GM10266 (cell line): ENCODE data around the gene NMRK2.
"Not testable (repeated sequence)": the region's sequence is repeated elsewhere in the genome, so short reads cannot be mapped to it uniquely, and the experiment has no call there.

Source experiments
- DNase-seq: peaks from one replicate; pipeline ENCODE4 v3.0.0; 2012; ENCODE audit errors: extremely low spot score
- TF ChIP-seq, protein P1 (sequence below): IDR thresholded peaks from 2 replicates; pipeline ENCODE4 v1.5.1; 2012; ENCODE audit warnings: mild to moderate bottlenecking, low read depth; ENCODE audit not compliant: control insufficient read depth, insufficient read depth; ENCODE audit errors: missing control alignments

The NMRK2 gene

GRCh38 chr19:3932931-3933810 lies at the start of gene NMRK2:
NMRK2 (plus strand) TSS chr19:3933069; CDS start chr19:3933672, 603 bp downstream.
- DNase-seq: no peak
- TF ChIP-seq, protein P1, sequence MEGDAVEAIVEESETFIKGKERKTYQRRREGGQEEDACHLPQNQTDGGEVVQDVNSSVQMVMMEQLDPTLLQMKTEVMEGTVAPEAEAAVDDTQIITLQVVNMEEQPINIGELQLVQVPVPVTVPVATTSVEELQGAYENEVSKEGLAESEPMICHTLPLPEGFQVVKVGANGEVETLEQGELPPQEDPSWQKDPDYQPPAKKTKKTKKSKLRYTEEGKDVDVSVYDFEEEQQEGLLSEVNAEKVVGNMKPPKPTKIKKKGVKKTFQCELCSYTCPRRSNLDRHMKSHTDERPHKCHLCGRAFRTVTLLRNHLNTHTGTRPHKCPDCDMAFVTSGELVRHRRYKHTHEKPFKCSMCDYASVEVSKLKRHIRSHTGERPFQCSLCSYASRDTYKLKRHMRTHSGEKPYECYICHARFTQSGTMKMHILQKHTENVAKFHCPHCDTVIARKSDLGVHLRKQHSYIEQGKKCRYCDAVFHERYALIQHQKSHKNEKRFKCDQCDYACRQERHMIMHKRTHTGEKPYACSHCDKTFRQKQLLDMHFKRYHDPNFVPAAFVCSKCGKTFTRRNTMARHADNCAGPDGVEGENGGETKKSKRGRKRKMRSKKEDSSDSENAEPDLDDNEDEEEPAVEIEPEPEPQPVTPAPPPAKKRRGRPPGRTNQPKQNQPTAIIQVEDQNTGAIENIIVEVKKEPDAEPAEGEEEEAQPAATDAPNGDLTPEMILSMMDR: no peak

GRCh38 chr19:3890591-3890990 lies 42.3 kb upstream of the NMRK2 start:
- TF ChIP-seq, protein P1: no peak
- DNase-seq: no peak

DNA sequence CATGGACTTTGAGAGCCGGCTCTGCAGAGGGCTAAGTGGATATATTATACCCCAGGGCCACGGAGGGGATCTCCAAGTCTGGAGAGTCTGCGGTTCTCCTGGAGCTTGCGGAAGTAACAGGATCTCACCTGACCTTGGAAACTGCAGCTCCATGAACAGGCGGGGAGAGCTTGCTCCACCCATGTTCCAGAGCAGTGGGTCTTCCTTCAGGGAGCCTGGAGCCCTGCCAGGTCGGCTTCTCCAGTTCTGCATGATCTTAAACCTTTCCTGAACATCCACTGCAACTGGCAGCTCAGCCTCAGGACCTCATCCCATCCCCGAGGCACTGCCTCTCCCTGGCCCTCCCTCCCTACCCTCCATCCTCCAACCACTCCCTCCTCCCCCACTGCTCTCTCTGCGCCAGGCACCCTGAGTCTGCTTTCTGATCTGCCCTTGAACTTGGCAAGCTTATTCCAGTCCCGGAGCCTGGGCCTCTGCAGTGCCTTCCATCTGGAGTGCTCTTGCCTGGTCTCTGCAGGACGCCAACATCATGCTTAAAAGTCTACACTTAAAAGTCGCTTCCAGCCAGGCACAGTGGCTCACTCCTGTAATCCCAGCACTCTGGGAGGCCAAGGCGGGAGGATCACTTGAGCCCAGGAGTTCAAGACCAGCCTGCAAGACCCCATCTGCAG lies 39.2 kb upstream of the NMRK2 start:
- TF ChIP-seq, protein P1: no peak
- no peak for DNase-seq

DNA sequence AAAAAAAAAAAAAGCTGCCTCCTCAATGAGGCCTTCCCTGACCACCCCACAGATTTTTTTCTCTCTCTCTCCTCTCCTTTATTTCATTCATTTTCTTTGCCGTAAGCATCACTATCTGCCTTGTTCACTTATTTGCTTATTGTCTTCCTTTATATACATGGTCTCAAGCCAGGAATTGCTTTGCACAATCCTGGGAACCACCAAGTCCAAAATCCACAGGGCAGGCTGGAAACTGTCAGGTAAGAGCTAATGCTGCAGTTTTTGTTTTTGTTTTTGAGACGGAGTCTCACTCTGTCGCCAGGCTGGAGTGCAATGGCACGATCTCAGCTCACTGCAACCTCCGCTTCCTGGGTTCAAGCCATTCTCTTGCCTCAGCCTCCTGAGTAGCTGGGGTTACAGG lies 37.9 kb upstream of the NMRK2 start:
- not testable (repeated sequence) for DNase-seq

GRCh38 chr19:3895788-3896187 lies 37.1 kb upstream of the NMRK2 start:
- TF ChIP-seq, protein P1: no peak
- DNase-seq: no peak

GRCh38 chr19:3897936-3898335 lies 34.9 kb upstream of the NMRK2 start:
- DNase-seq: no peak
- TF ChIP-seq, protein P1: no peak

GRCh38 chr19:3898426-3898825 lies 34.4 kb upstream of the NMRK2 start:
- no peak for DNase-seq
- TF ChIP-seq, protein P1: no peak
